HL-60/S4 (cell line): ENCODE results near the gene FMOD.
"Not testable (repeated sequence)": the region's sequence is repeated elsewhere in the genome, so short reads cannot be mapped to it uniquely, and the experiment has no call there.

Experiments used
- in situ Hi-C: fragments of 300-500 bp; cut with MboI; formaldehyde crosslinking; loops from 2 replicates; pipeline ENCODE4 v1.14.3; 2022; ENCODE audit warnings: low sequenced_read_pairs

The FMOD gene

GRCh38 chr1:203308328-203308922 is 42.5 kb downstream of the FMOD start:
- in situ Hi-C loops, result no loop called here

GRCh38 chr1:203307641-203308126 is 43.2 kb downstream of the FMOD start:
- in situ Hi-C loops, result no loop called here

- in situ Hi-C loops, result no loop called here
These were observed 43.9 kb downstream of the FMOD start for GRCh38 chr1:203306965-203307541.

DNA sequence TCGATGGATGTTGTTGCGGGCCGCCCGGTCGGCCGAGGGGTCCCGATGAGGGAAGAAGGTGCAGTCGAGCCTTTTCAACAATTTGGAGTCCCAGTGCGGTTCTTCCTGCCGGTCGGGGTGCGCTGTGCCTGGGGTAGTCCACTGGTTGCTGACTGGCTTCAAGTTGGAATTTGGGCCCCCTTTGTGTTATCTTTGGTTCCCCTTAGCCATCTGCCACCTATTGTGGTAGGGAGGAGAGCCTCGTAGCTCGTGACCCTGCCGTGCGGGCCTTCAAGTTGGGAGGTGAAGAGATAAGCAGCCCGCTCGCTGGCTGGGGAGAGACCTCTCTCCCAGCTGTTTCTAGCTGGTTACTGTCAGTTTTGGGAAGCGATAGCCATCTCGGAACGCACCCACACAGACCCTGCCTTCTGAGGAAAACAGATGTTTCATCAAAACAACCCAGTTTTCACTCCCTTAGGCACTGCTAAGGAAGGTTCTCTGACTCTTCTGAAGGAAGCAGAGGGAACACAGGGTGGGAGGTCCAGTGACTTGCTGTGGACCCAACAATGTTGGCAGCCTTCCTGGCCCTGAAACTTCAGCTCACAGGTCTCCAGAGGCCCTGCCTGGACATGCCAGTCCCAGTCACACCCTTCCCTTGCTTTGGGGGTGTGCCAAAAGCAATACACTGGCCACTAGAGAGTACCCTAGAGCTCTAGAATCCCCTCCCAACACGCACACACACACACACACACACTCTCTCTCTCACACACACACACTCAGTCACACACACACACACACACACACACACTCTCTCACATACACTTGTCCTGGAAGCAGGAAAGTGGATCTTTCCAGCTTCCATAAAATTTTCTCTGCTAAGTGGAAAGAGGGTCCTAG is 44.6 kb downstream of the FMOD start:
- in situ Hi-C loops, result no loop called here

- in situ Hi-C loops, result no loop called here
These were observed 45.2 kb downstream of the FMOD start for GRCh38 chr1:203305809-203306088.

- in situ Hi-C loops, result no loop called here
These were observed 45.8 kb downstream of the FMOD start, which contains the start of gene BTG2 for GRCh38 chr1:203304919-203305808. Gene BTG2 (plus strand): TSS chr1:203305519. CDS start chr1:203305607, 88 bp downstream.

GRCh38 chr1:203304391-203304918 is 46.5 kb downstream of the FMOD start:
- in situ Hi-C loops, result no loop called here

- in situ Hi-C loops, result no loop called here
These were observed 48.0 kb downstream of the FMOD start for GRCh38 chr1:203302894-203303293.

DNA sequence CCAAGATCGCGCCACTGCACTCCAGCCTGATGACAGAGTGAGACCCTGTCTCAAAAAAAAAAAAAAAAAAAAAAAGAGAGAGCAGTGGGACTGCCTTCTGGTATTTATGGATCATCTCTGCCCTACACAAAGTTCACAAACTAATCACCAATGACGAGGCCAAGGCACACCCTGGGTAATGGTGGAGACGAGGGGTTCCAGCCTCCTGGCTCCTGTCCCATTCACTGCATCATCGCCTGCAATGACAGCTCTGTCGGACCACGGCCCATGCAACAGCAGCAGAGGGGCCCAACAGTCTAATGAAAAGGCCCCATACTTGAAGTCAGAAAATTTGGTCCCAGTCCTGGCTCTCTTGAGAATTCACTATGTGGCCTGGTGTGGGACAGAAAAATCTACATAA is 48.5 kb downstream of the FMOD start:
- in situ Hi-C loops, result no loop called here

DNA sequence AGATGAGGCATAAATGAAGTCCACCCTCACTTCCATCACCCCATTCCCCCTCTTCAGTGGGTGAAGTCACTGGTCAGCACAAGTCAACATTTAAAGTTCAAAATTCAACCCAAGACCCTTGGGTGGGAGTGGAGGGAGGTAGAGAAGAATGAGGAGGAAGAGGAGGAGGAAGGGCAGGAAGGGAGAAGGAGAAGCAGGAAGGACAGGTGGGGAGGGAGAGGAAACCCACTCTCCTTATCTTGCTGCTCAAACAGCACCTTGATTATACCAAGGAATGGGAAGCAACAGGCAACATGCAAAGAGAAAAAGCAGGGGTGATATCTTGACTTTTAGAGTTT is 49.6 kb downstream of the FMOD start:
- in situ Hi-C loops, result no loop called here

GRCh38 chr1:203300441-203301330 is 50.2 kb downstream of the FMOD start:
- in situ Hi-C loops, result no loop called here

GRCh38 chr1:203299719-203300429 is 51.0 kb downstream of the FMOD start:
- in situ Hi-C loops, result not testable (repeated sequence)

DNA sequence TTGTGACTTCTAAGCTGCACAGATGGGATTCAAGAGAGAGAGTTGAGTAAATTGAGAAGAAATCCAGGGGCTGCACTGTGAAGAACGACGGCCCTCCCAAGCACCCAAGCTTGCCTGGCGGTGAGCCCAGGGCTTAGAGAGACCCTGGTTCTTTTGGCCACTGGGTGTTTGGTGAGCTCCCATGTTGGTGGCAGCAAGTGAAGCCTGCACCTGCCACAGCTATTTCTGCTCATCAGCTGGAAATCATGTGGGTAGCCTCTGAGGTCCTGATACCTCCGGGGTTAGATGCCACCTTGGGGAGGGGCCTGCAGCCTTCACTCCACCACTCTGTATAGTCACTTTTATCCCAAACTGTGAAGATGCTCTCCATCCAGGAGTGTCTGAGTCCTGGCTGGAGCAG is 51.8 kb downstream of the FMOD start:
- in situ Hi-C loops, result no loop called here

- in situ Hi-C loops, result no loop called here
These were observed 54.4 kb downstream of the FMOD start for GRCh38 chr1:203296460-203297073.

GRCh38 chr1:203295796-203296195 is 55.1 kb downstream of the FMOD start:
- in situ Hi-C loops, result no loop called here

- in situ Hi-C loops, result no loop called here
These were observed 59.5 kb downstream of the FMOD start for GRCh38 chr1:203291201-203292096.
